ENCODE results near the gene ACOX3.

ACOX3 gene

GRCh38 chr4:8370835-8371595 lies 69.5 kb downstream of the ACOX3 start:
- DNase-seq, result no peak

GRCh38 chr4:8370106-8370787 lies 70.3 kb downstream of the ACOX3 start:
- DNase-seq, result no peak

- no peak for DNase-seq
These were observed 71.0 kb downstream of the ACOX3 start for GRCh38 chr4:8369426-8370105.

- no peak for DNase-seq
These were observed 71.5 kb downstream of the ACOX3 start for GRCh38 chr4:8368998-8369397.

GRCh38 chr4:8368061-8368481 lies 72.5 kb downstream of the ACOX3 start:
- DNase-seq, result no peak

GRCh38 chr4:8366601-8367000 lies 73.9 kb downstream of the ACOX3 start:
- DNase-seq, result no peak

GRCh38 chr4:8365951-8366350 lies 74.6 kb downstream of the ACOX3 start:
- DNase-seq, result no peak

GRCh38 chr4:8365353-8365752 lies 75.2 kb downstream of the ACOX3 start:
- DNase-seq, result no peak

GRCh38 chr4:8364848-8365350 lies 75.6 kb downstream of the ACOX3 start:
- DNase-seq, result no peak

- no peak for DNase-seq
These were observed 76.4 kb downstream of the ACOX3 start for GRCh38 chr4:8364141-8364540.

GRCh38 chr4:8362483-8362882 lies 78.0 kb downstream of the ACOX3 start:
- no peak for DNase-seq

- no peak for DNase-seq
These were observed 81.3 kb downstream of the ACOX3 start for GRCh38 chr4:8359193-8359592.

- no peak for DNase-seq
These were observed 83.7 kb downstream of the ACOX3 start for GRCh38 chr4:8356856-8357255.

- no peak for DNase-seq
These were observed 84.5 kb downstream of the ACOX3 start for GRCh38 chr4:8355864-8356565.

- DNase-seq, result no peak
These were observed 85.2 kb downstream of the ACOX3 start for GRCh38 chr4:8355306-8355705.

- DNase-seq, result no peak
These were observed 86.5 kb downstream of the ACOX3 start for GRCh38 chr4:8353912-8354453.

GRCh38 chr4:8353158-8353669 lies 87.3 kb downstream of the ACOX3 start:
- no peak for DNase-seq

- DNase-seq, result no peak
These were observed 88.0 kb downstream of the ACOX3 start for GRCh38 chr4:8352368-8353157.

GRCh38 chr4:8351931-8352367 lies 88.6 kb downstream of the ACOX3 start:
- no peak for DNase-seq

- no peak for DNase-seq
These were observed 89.6 kb downstream of the ACOX3 start for GRCh38 chr4:8350841-8351461.

GRCh38 chr4:8350352-8350751 lies 90.2 kb downstream of the ACOX3 start:
- DNase-seq, result no peak
